H9 (cell line): ENCODE results near the gene RAB30. TPM values are rescaled to one million over a fixed set of nuclear protein-coding genes. Genes with fewer than 3 reads are reported as not detected.
"Not testable (repeated sequence)": the region's sequence is repeated elsewhere in the genome, so short reads cannot be mapped to it uniquely, and the experiment has no call there.

Source experiments
- DNase-seq: peaks from one replicate; pipeline ENCODE4 v3.0.0-alpha.2; 2017
- H2AFZ ChIP-seq: one replicate; pipeline ENCODE4 v1.6.1; 2013; ENCODE audit warnings: mild to moderate bottlenecking, low read length, control low read depth, moderate library complexity
- H2AK5ac ChIP-seq: 2 replicates; pipeline ENCODE4 v1.6.1; 2013; ENCODE audit warnings: low read length, control low read depth, mixed read lengths; ENCODE audit not compliant: insufficient read length
- H2BK120ac ChIP-seq: one replicate; pipeline ENCODE4 v1.6.1; 2013; ENCODE audit warnings: low read depth, mild to moderate bottlenecking, low read length, control low read depth, inconsistent platforms; ENCODE audit not compliant: poor library complexity, severe bottlenecking
- H2BK12ac ChIP-seq: 2 replicates; pipeline ENCODE4 v1.6.1; 2013; ENCODE audit warnings: low read length, control low read depth, mixed read lengths, low read depth; ENCODE audit not compliant: insufficient read length
- H2BK15ac ChIP-seq: 2 replicates; pipeline ENCODE4 v1.6.1; 2013; ENCODE audit warnings: low read depth, low read length, control low read depth
- H2BK20ac ChIP-seq: one replicate; pipeline ENCODE4 v1.6.1; 2013; ENCODE audit warnings: low read depth, mild to moderate bottlenecking, low read length, control low read depth, inconsistent platforms; ENCODE audit not compliant: poor library complexity, severe bottlenecking
- H2BK5ac ChIP-seq: 2 replicates; pipeline ENCODE4 v1.6.1; 2013; ENCODE audit warnings: low read length, control low read depth, mixed read lengths; ENCODE audit not compliant: insufficient read length
- H3K14ac ChIP-seq: 2 replicates; pipeline ENCODE4 v1.6.1; 2013; ENCODE audit warnings: low read length, control low read depth; ENCODE audit not compliant: insufficient read depth
- H3K18ac ChIP-seq: 2 replicates; pipeline ENCODE4 v1.6.1; 2013; ENCODE audit warnings: low read depth, mild to moderate bottlenecking, mixed read lengths, low read length, control low read depth; ENCODE audit not compliant: insufficient read length
- H3K23ac ChIP-seq: 2 replicates; pipeline ENCODE4 v1.6.1; 2013; ENCODE audit warnings: low read length, control low read depth, mixed read lengths, low read depth; ENCODE audit not compliant: insufficient read length
- H3K23me2 ChIP-seq: 2 replicates; pipeline ENCODE4 v1.6.1; 2013; ENCODE audit warnings: low read depth, mild to moderate bottlenecking, mixed read lengths, low read length, control low read depth; ENCODE audit not compliant: insufficient read length, poor library complexity, severe bottlenecking
- H3K27ac ChIP-seq: 2 replicates; pipeline ENCODE4 v1.5.1; 2013; ENCODE audit warnings: low read length, control low read depth, mixed read lengths, low read depth; ENCODE audit not compliant: insufficient read length
- H3K27me3 ChIP-seq: 2 replicates; pipeline ENCODE4 v1.6.1; 2013; ENCODE audit warnings: low read length, control low read depth, inconsistent platforms; ENCODE audit not compliant: insufficient read depth
- H3K4ac ChIP-seq: 2 replicates; pipeline ENCODE4 v1.6.1; 2013; ENCODE audit warnings: low read depth, mild to moderate bottlenecking, control low read depth, inconsistent platforms, low read length, moderate library complexity
- H3K4me1 ChIP-seq: 2 replicates; pipeline ENCODE4 v1.6.1; 2013; ENCODE audit warnings: low read length, control low read depth, inconsistent platforms; ENCODE audit not compliant: insufficient read depth
- H3K4me2 ChIP-seq: 2 replicates; pipeline ENCODE4 v1.6.1; 2013; ENCODE audit warnings: low read length, control low read depth, mixed read lengths; ENCODE audit not compliant: insufficient read length, insufficient read depth
- H3K56ac ChIP-seq: 2 replicates; pipeline ENCODE4 v1.6.1; 2013; ENCODE audit warnings: low read depth, mild to moderate bottlenecking, mixed read lengths, low read length, control low read depth; ENCODE audit not compliant: insufficient read length
- H3K79me1 ChIP-seq: 2 replicates; pipeline ENCODE4 v1.6.1; 2013; ENCODE audit warnings: low read depth, mild to moderate bottlenecking, moderate library complexity, low read length, control low read depth, inconsistent platforms; ENCODE audit not compliant: insufficient read depth, poor library complexity, severe bottlenecking
- H3K79me2 ChIP-seq: 2 replicates; pipeline ENCODE4 v1.6.1; 2013; ENCODE audit warnings: low read length, control low read depth, inconsistent platforms; ENCODE audit not compliant: insufficient read depth
- H3K9ac ChIP-seq: 2 replicates; pipeline ENCODE4 v1.6.1; 2013; ENCODE audit warnings: low read length, control low read depth, mixed read lengths; ENCODE audit not compliant: insufficient read length; ENCODE audit errors: extremely low read depth
- H3K9me3 ChIP-seq: one replicate; pipeline ENCODE4 v1.6.1; 2013; ENCODE audit warnings: low read depth, low read length, inconsistent platforms; ENCODE audit not compliant: control insufficient read depth
- H3T11ph ChIP-seq: one replicate; pipeline ENCODE4 v1.6.1; 2013; ENCODE audit warnings: mild to moderate bottlenecking, low read length, control low read depth, inconsistent platforms
- H4K20me1 ChIP-seq: one replicate; pipeline ENCODE4 v1.6.1; 2013; ENCODE audit not compliant: control insufficient read depth, insufficient read length, insufficient read depth
- H4K5ac ChIP-seq: 2 replicates; pipeline ENCODE4 v1.6.1; 2013; ENCODE audit warnings: low read depth, mild to moderate bottlenecking, mixed read lengths, low read length, control low read depth; ENCODE audit not compliant: insufficient read length
- H4K8ac ChIP-seq: replicated peaks from 2 replicates; pipeline ENCODE4 v1.6.1; 2013; ENCODE audit warnings: low read length, control low read depth, mixed read lengths, low read depth; ENCODE audit not compliant: insufficient read length
- H4K91ac ChIP-seq: 2 replicates; pipeline ENCODE4 v1.6.1; 2013; ENCODE audit warnings: low read depth, mild to moderate bottlenecking, moderate library complexity, mixed read lengths, low read length, control low read depth; ENCODE audit not compliant: insufficient read length
- H3K27ac Mint-ChIP-seq, 3 experiments: 2 replicates in 2 of 3; 3 replicates in 1 of 3; pipeline ENCODE4 v1.8.0; 2020 to 2021; ENCODE audit warnings: mixed read lengths in 3 of 3, mild to moderate bottlenecking in 1 of 3, moderate library complexity in 1 of 3
- H3K27me3 Mint-ChIP-seq: 2 replicates; pipeline ENCODE4 v1.8.0; 2021; ENCODE audit warnings: low read depth, mild to moderate bottlenecking, moderate library complexity, mixed read lengths
- H3K36me3 Mint-ChIP-seq, 3 experiments: 2 replicates in 2 of 3; 3 replicates in 1 of 3; pipeline ENCODE4 v1.8.0; 2020 to 2021; ENCODE audit warnings: low read depth in 3 of 3, mixed read lengths in 3 of 3; ENCODE audit not compliant: insufficient read depth in 1 of 3
- H3K4me1 Mint-ChIP-seq, 2 experiments: 2 replicates each; pipeline ENCODE4 v1.8.0; 2020; ENCODE audit warnings: mixed read lengths in 2 of 2
- H3K4me3 Mint-ChIP-seq, 2 experiments: 2 replicates in 1 of 2; 3 replicates in 1 of 2; pipeline ENCODE4 v1.8.0; 2020 to 2021; ENCODE audit warnings: mild to moderate bottlenecking in 2 of 2, mixed read lengths in 2 of 2, moderate library complexity in 1 of 2
- H3K9me3 Mint-ChIP-seq, 2 experiments: 2 replicates in 1 of 2; 3 replicates in 1 of 2; pipeline ENCODE4 v1.8.0; 2020; ENCODE audit warnings: mild to moderate bottlenecking in 2 of 2, mixed read lengths in 2 of 2, moderate library complexity in 1 of 2
- WGBS: extraction: QIAGEN DNeasy Blood & Tissue Kit; methylation state at CpG from one replicate; pipeline ENCODE4 v1.1.7; 2013; ENCODE audit warnings: missing lambda C conversion rate, low lambda C conversion rate, mixed read lengths; ENCODE audit not compliant: insufficient read length; ENCODE audit errors: extremely low coverage; 5-methylcytosine and 5-hydroxymethylcytosine counted together
- total RNA-seq: library from RNA; stranded (reverse); gene quantifications from 2 replicates; pipeline ENCODE4 v1.2.1, GENCODE V29; 2021
- TF ChIP-seq, protein P1 (sequence below): fragments of 200-600 bp; sonication (generic); conservative IDR thresholded peaks from 3 replicates; pipeline ENCODE4 v1.8.0; 2021; ENCODE audit warnings: antibody characterized with exemption, mild to moderate bottlenecking

Gene RAB30
- total RNA-seq, 1 experiment from 2014 or later, result 4.8 TPM

DNA sequence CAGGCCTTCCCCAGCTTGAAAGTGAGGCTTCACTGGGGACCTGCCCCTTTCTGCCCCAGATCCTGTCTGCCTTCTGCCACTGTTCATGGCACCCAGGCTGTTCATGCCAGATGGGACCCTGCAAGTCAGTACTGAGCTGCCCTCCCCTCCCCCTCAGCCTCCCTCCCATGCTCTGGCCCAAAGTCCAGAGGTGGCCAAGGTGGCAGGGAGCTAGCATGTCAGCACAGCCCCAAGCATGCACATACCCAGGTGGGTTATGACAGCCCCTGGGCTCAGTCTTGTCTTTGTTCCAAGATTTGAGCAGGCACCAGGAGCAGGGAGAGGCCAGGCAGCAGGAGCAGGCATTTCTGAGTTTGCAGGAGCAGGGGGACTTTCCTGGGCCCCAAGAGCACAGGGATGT, 126.0 kb downstream of the RAB30 start:
- no peak for DNase-seq
- Histone ChIP-seq H3K79me1 (no peaks in the 10 kb centered on the region), H3K18ac (no peak overlapping the region), H4K20me1 (no peaks in the 10 kb centered on the region), H3K23ac (no peak overlapping the region), H3K56ac (no peak overlapping the region), H2BK12ac (no peak overlapping the region), H3K4me1 (no peaks in the 10 kb centered on the region), H2AK5ac (no peak overlapping the region), H3K23me2 (no peaks in the 10 kb centered on the region), H3K9ac (no peak overlapping the region), H2BK20ac (no peak overlapping the region), H3K4ac (no peak overlapping the region), H4K91ac (no peak overlapping the region), H3T11ph (no peak overlapping the region), H2BK15ac (no peak overlapping the region), H3K4me2 (no peak overlapping the region), H2AFZ (no peak overlapping the region), H3K14ac (no peak overlapping the region), H4K5ac (no peak overlapping the region), H2BK120ac (no peak overlapping the region), H3K27ac (no peak overlapping the region), H2BK5ac (no peak overlapping the region), H4K8ac (no peak overlapping the region), H3K9me3 (no peaks in the 10 kb centered on the region), H3K27me3 (no peaks in the 10 kb centered on the region), H3K79me2 (no peaks in the 10 kb centered on the region; the same call in 1 of the 2 replicates)
- H3K27me3 Mint-ChIP-seq, result peaks cover 3% of the 10 kb centered on the region; the same call in 1 of the 2 replicates
- H3K4me1 Mint-ChIP-seq, result peaks cover 12 to 13% of the 10 kb centered on the region in 2 experiments
- no peak overlapping the region for H3K27ac Mint-ChIP-seq
- peaks cover 0 to 15% (median 4%) of the 10 kb centered on the region in 3 experiments; a peak in 4 of 7 replicates for H3K36me3 Mint-ChIP-seq
- TF ChIP-seq, protein P1, sequence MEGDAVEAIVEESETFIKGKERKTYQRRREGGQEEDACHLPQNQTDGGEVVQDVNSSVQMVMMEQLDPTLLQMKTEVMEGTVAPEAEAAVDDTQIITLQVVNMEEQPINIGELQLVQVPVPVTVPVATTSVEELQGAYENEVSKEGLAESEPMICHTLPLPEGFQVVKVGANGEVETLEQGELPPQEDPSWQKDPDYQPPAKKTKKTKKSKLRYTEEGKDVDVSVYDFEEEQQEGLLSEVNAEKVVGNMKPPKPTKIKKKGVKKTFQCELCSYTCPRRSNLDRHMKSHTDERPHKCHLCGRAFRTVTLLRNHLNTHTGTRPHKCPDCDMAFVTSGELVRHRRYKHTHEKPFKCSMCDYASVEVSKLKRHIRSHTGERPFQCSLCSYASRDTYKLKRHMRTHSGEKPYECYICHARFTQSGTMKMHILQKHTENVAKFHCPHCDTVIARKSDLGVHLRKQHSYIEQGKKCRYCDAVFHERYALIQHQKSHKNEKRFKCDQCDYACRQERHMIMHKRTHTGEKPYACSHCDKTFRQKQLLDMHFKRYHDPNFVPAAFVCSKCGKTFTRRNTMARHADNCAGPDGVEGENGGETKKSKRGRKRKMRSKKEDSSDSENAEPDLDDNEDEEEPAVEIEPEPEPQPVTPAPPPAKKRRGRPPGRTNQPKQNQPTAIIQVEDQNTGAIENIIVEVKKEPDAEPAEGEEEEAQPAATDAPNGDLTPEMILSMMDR, result no peak
- peaks cover 3 to 5% of the 10 kb centered on the region in 2 experiments; a peak in 4 of 5 replicates for H3K9me3 Mint-ChIP-seq
- H3K4me3 Mint-ChIP-seq, result no peak overlapping the region

DNA sequence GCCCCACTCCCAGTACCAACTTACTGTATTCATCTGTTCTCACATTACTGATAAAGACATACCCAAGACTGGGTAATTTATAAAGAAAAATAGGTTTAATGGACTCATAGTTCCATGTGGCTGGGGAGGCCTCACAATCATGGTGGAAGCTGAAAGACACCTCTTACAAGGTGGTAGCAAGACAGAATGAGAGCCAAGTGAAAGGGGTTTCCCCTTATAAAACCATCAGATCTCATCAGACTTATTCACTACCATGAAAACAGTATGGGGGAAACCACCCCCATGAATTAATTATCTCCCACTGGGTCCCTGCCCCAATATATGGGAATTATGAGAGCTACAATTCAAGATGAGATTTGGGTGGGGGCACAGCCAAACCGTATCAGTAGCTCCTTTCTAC, 126.7 kb downstream of the RAB30 start:
- peaks cover 0 to 15% (median 4%) of the 10 kb centered on the region in 3 experiments; a peak in 4 of 7 replicates for H3K36me3 Mint-ChIP-seq
- not testable (repeated sequence) for H2BK12ac ChIP-seq, H3K23ac ChIP-seq, H3K27me3 Mint-ChIP-seq, H3K56ac ChIP-seq, H3K27ac ChIP-seq, H3K27ac Mint-ChIP-seq, H2BK5ac ChIP-seq, H3K9ac ChIP-seq, H4K5ac ChIP-seq, H3T11ph ChIP-seq, H4K20me1 ChIP-seq, H4K8ac ChIP-seq, H3K4ac ChIP-seq, H3K4me2 ChIP-seq, H3K4me1 ChIP-seq, H2BK120ac ChIP-seq, H3K9me3 Mint-ChIP-seq, H3K27me3 ChIP-seq, H3K18ac ChIP-seq, H3K4me3 Mint-ChIP-seq, H2BK15ac ChIP-seq, H3K14ac ChIP-seq, H3K79me2 ChIP-seq, H2AFZ ChIP-seq, H2BK20ac ChIP-seq, H3K9me3 ChIP-seq, H2AK5ac ChIP-seq, H3K79me1 ChIP-seq, H3K23me2 ChIP-seq, H4K91ac ChIP-seq, DNase-seq
- peaks cover 12 to 13% of the 10 kb centered on the region in 2 experiments for H3K4me1 Mint-ChIP-seq
- no CpG with 5 or more reads among the region's 1 CpG for WGBS
